Activated T-helper 2 cell treated with anti-CD3 and anti-CD28 coated beads, Interferon-gamma antibody, Interleukin-2, Interleukin-4, amounts not matched to agents 10 μg/mL and 5 μg/mL and 100 μg/mL, durations not matched to agents 14 hours and 24 hours and 36 hours (primary cell): Measurements from ENCODE around the gene PKNOX2. TPM values are rescaled to one million over a fixed set of nuclear protein-coding genes. Genes with fewer than 3 reads are reported as not detected.
A peak's percentile ranks its signal among the peaks of the same experiment; 100 is the strongest.

ENCODE experiments used
- DNase-seq: peaks from one replicate; pipeline ENCODE4 v3.0.0; 2021; ENCODE audit warnings: low spot score
- H3K27ac Mint-ChIP-seq: one replicate; pipeline ENCODE4 v1.8.0; 2021; ENCODE audit warnings: mixed read lengths
- H3K27me3 Mint-ChIP-seq: one replicate; pipeline ENCODE4 v1.8.0; 2021; ENCODE audit warnings: low read depth, mixed read lengths
- H3K36me3 Mint-ChIP-seq: one replicate; pipeline ENCODE4 v1.8.0; 2021; ENCODE audit warnings: low read depth, mixed read lengths
- H3K4me1 Mint-ChIP-seq: one replicate; pipeline ENCODE4 v1.8.0; 2021; ENCODE audit warnings: low read depth, mixed read lengths
- H3K4me3 Mint-ChIP-seq: one replicate; pipeline ENCODE4 v1.8.0; 2021; ENCODE audit warnings: low read depth, mild to moderate bottlenecking, moderate library complexity, mixed read lengths
- H3K9me3 Mint-ChIP-seq: one replicate; pipeline ENCODE4 v1.8.0; 2021; ENCODE audit warnings: mixed read lengths
- intact Hi-C: fragments of 100-400 bp; cut with micrococcal nuclease; formaldehyde crosslinking; loops from one replicate; pipeline ENCODE4 v1.15.1; 2023
- total RNA-seq: library from RNA; stranded (reverse); gene quantifications from 2 replicates; pipeline ENCODE4 v1.2.3, GENCODE V29; 2022

The PKNOX2 gene
- total RNA-seq, 1 donor from 2014 or later, result not detected

- no peaks in the 10 kb centered on the region for H3K36me3 Mint-ChIP-seq
Measured at GRCh38 chr11:125140233-125140632, 24.3 kb upstream of the PKNOX2 start.

GRCh38 chr11:125141178-125141577, 23.4 kb upstream of the PKNOX2 start:
- Mint-ChIP-seq H3K36me3 (no peaks in the 10 kb centered on the region), H3K27ac (no peak overlapping the region), H3K27me3 (peaks cover 28% of the 10 kb centered on the region), H3K4me1 (peaks cover 3% of the 10 kb centered on the region), H3K4me3 (no peak overlapping the region), H3K9me3 (no peaks in the 10 kb centered on the region)
- intact Hi-C loops, result loop anchor here (1.0 to 5.0 kb wide), 3 partner anchors 50 to 264 kb away; no protein-coding TSS in a partner anchor
- DNase-seq, result no peak

More at GRCh38 chr11:125140233-125140632, 24.3 kb upstream of the PKNOX2 start:
- H3K27me3 Mint-ChIP-seq, result peaks cover 28% of the 10 kb centered on the region
- H3K27ac Mint-ChIP-seq, result no peak overlapping the region
- peaks cover 3% of the 10 kb centered on the region for H3K4me1 Mint-ChIP-seq
- no peaks in the 10 kb centered on the region for H3K9me3 Mint-ChIP-seq
- H3K4me3 Mint-ChIP-seq, result no peak overlapping the region
- DNase-seq, result no peak
- intact Hi-C loops, result loop anchor here (5.0 kb wide), 1 partner anchor 263 kb away; no protein-coding TSS in a partner anchor

GRCh38 chr11:125141686-125142535, 22.6 kb upstream of the PKNOX2 start:
- intact Hi-C loops, result loop anchor here (1.0 to 5.0 kb wide), 3 partner anchors 51 to 265 kb away; no protein-coding TSS in a partner anchor
- Mint-ChIP-seq H3K27ac (no peak overlapping the region), H3K4me3 (no peak overlapping the region), H3K4me1 (peaks cover 3% of the 10 kb centered on the region), H3K36me3 (no peaks in the 10 kb centered on the region), H3K27me3 (peaks cover 30% of the 10 kb centered on the region), H3K9me3 (no peaks in the 10 kb centered on the region)
- DNase-seq, result peak; percentile 24

GRCh38 chr11:125146232-125146631, 18.3 kb upstream of the PKNOX2 start:
- H3K27me3 Mint-ChIP-seq, result peaks cover 18% of the 10 kb centered on the region
- no peaks in the 10 kb centered on the region for H3K36me3 Mint-ChIP-seq
- H3K9me3 Mint-ChIP-seq, result no peaks in the 10 kb centered on the region
- peaks cover 3% of the 10 kb centered on the region for H3K4me1 Mint-ChIP-seq
- DNase-seq, result no peak
- intact Hi-C loops, result no loop called here
- H3K4me3 Mint-ChIP-seq, result no peak overlapping the region
- H3K27ac Mint-ChIP-seq, result no peak overlapping the region

GRCh38 chr11:125147280-125147679, 17.3 kb upstream of the PKNOX2 start:
- no peak overlapping the region for H3K27ac Mint-ChIP-seq
- H3K4me3 Mint-ChIP-seq, result no peak overlapping the region
- H3K4me1 Mint-ChIP-seq, result no peaks in the 10 kb centered on the region
- no peaks in the 10 kb centered on the region for H3K36me3 Mint-ChIP-seq
- intact Hi-C loops, result no loop called here
- H3K27me3 Mint-ChIP-seq, result peaks cover 17% of the 10 kb centered on the region
- DNase-seq, result no peak
- no peaks in the 10 kb centered on the region for H3K9me3 Mint-ChIP-seq

DNA sequence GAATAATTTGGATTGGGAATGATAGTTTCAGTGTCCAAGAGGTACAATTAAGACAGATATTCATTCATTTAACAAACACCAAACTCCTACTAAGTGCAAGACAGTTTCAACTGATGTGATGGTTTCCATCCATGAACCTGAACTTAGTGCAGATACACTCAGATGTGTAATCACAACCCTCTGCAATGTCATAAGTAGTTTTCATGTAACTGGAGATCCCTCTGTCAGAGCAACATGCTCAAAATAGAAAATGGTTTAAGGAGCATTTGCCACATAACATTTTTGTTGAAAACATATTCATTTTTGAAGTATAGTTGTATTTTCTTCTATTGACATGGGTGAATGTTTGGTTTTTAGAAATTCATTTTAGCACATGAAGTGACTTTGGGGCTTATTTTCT, 16.5 kb upstream of the PKNOX2 start:
- H3K9me3 Mint-ChIP-seq, result no peaks in the 10 kb centered on the region
- no peak for DNase-seq
- no peak overlapping the region for H3K27ac Mint-ChIP-seq
- intact Hi-C loops, result no loop called here
- H3K4me1 Mint-ChIP-seq, result no peaks in the 10 kb centered on the region
- H3K36me3 Mint-ChIP-seq, result no peaks in the 10 kb centered on the region
- H3K27me3 Mint-ChIP-seq, result peaks cover 14% of the 10 kb centered on the region
- no peak overlapping the region for H3K4me3 Mint-ChIP-seq

DNA sequence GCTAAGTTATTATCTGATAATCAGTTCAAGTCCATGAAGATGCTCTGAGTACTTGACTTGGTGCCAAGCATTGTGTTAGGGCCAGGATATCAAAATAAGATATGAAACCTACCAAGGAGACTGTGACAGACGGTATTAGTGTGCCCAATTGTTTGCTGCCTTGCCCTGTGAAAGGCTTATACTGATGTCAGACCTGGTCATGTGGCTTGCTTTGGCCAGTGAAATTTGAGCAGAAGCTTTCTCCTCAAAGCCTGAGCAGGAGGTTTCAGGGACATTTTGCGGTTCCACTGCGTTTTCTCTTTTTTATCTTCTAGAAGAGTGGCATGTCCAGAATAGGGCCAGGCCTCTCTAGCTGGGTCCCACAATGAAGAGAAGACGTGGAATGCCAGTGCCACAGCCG, 15.8 kb upstream of the PKNOX2 start:
- Mint-ChIP-seq H3K9me3 (no peaks in the 10 kb centered on the region), H3K4me1 (no peaks in the 10 kb centered on the region), H3K36me3 (no peaks in the 10 kb centered on the region), H3K27ac (no peak overlapping the region), H3K4me3 (no peak overlapping the region), H3K27me3 (peaks cover 14% of the 10 kb centered on the region)
- intact Hi-C loops, result no loop called here
- no peak for DNase-seq

- Mint-ChIP-seq H3K36me3 (no peaks in the 10 kb centered on the region), H3K9me3 (peaks cover 9% of the 10 kb centered on the region), H3K27ac (no peak overlapping the region), H3K27me3 (peaks cover 17% of the 10 kb centered on the region), H3K4me1 (no peaks in the 10 kb centered on the region), H3K4me3 (no peak overlapping the region)
- intact Hi-C loops, result no loop called here
- no peak for DNase-seq
Measured at GRCh38 chr11:125153837-125154236, 10.7 kb upstream of the PKNOX2 start.

- Mint-ChIP-seq H3K4me3 (no peak overlapping the region), H3K9me3 (peaks cover 9% of the 10 kb centered on the region), H3K36me3 (no peaks in the 10 kb centered on the region), H3K27me3 (peaks cover 19% of the 10 kb centered on the region), H3K27ac (no peak overlapping the region), H3K4me1 (no peaks in the 10 kb centered on the region)
- intact Hi-C loops, result no loop called here
- no peak for DNase-seq
Measured at GRCh38 chr11:125154378-125155099, 10.0 kb upstream of the PKNOX2 start.

DNA sequence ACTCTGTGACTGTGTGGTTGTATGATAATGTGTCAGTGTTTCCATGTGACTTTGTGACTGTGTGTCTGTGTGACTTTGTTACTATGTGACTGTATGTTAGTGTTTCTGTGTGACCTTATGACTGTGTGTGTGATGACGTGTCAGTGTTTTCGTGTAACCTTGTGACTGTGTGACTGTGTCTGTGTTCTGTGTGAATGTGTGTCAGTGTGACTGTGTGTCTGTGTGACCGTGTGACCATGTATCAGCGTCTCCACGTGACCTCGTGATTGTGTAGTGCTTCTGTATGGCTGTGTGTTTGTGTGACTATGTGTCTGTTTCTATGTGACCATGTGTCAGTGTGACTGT, 9.5 kb upstream of the PKNOX2 start:
- Mint-ChIP-seq H3K4me3 (no peak overlapping the region), H3K9me3 (peaks cover 9% of the 10 kb centered on the region), H3K36me3 (no peaks in the 10 kb centered on the region), H3K4me1 (no peaks in the 10 kb centered on the region), H3K27ac (no peak overlapping the region), H3K27me3 (peaks cover 15% of the 10 kb centered on the region)
- no peak for DNase-seq
- intact Hi-C loops, result no loop called here

- H3K27me3 Mint-ChIP-seq, result peaks cover 20% of the 10 kb centered on the region
- H3K27ac Mint-ChIP-seq, result no peak overlapping the region
- H3K4me1 Mint-ChIP-seq, result no peaks in the 10 kb centered on the region
- no peak overlapping the region for H3K4me3 Mint-ChIP-seq
- no peaks in the 10 kb centered on the region for H3K36me3 Mint-ChIP-seq
- intact Hi-C loops, result no loop called here
- peaks cover 9% of the 10 kb centered on the region for H3K9me3 Mint-ChIP-seq
- DNase-seq, result no peak
Measured at GRCh38 chr11:125155767-125156166, 8.8 kb upstream of the PKNOX2 start.

DNA sequence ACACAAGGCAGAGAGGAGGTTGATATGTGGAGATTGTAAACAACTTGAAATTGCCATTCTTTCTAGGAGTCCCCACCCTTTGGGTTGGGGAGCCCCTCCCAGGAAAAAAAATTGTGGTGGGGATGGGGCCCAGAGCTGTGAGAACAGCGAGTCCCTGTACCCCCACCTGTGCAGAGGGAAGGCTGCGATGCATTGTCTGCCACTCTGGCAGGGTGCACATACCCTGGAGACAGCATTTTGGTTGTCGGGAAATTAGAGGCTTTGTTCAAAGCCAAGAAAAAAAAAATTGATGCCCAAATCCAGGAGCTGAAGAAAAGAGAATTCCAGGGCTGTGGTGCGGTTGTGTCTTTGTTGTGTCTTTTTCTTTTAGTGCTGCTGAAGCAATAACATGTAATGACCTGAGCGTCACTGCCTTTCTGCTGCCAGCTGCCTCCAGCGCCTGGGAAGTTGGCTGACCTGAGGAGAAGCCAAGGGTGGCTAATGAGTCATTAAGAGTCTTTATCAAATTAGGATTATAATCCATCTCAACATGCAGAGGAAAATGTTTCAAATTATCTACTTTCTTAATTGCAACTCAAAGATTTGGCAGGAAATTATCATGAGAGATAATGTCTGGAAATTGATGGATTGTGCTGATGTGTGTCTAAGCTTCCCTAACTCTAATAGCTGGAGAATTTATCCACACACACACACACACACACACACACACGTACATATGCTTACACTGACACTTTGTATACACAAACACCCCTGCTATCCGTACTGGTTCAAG, 8.0 kb upstream of the PKNOX2 start:
- Mint-ChIP-seq H3K27ac (no peak overlapping the region), H3K4me3 (no peak overlapping the region), H3K9me3 (peaks cover 9% of the 10 kb centered on the region), H3K27me3 (peaks cover 24% of the 10 kb centered on the region), H3K4me1 (no peaks in the 10 kb centered on the region), H3K36me3 (no peaks in the 10 kb centered on the region)
- no peak for DNase-seq
- intact Hi-C loops, result no loop called here
